ENCODE data around the gene PRKG1. TPM values are rescaled to one million over a fixed set of nuclear protein-coding genes. Genes with fewer than 3 reads are reported as not detected.
A peak's percentile ranks its signal among the peaks of the same experiment; 100 is the strongest.

The PRKG1 gene
- total RNA-seq, 1 experiment from 2014 or later, result 0.21 TPM

GRCh38 chr10:52004342-52004949 is 930.2 kb downstream of the PRKG1 start:
- Mint-ChIP-seq H3K36me3 (ENCODE audit: insufficient read depth, unreplicated experiment) (no peaks in the 10 kb centered on the region), H3K27me3 (ENCODE audit: unreplicated experiment) (peaks cover 37% of the 10 kb centered on the region), H3K27ac (ENCODE audit: unreplicated experiment) (no peak overlapping the region), H3K4me3 (ENCODE audit: low read depth, unreplicated experiment) (no peak overlapping the region), H3K9me3 (ENCODE audit: low read depth, unreplicated experiment) (no peaks in the 10 kb centered on the region), H3K4me1 (ENCODE audit: low read depth, unreplicated experiment) (no peaks in the 10 kb centered on the region)
- BruUV-seq (replicated peaks), result no TSS peak
- peak; percentile 34 for TF ChIP-seq CTCF (IDR thresholded peaks at IDR 0.05; ENCODE audit: unreplicated experiment)
- CTCF ChIA-PET, result no interaction called here
- DNase-seq, result peak; percentile 6
- intact Hi-C loops (cut with micrococcal nuclease; ENCODE audit: unreplicated experiment), result loop anchor here (5.0 kb wide), 2 partner anchors 213 to 942 kb away; no protein-coding TSS in a partner anchor

- TF ChIP-seq CTCF (IDR thresholded peaks at IDR 0.05; ENCODE audit: unreplicated experiment), result no peak
- Mint-ChIP-seq H3K4me3 (ENCODE audit: low read depth, unreplicated experiment) (no peak overlapping the region), H3K27me3 (ENCODE audit: unreplicated experiment) (peaks cover 37% of the 10 kb centered on the region), H3K4me1 (ENCODE audit: low read depth, unreplicated experiment) (no peaks in the 10 kb centered on the region), H3K27ac (ENCODE audit: unreplicated experiment) (no peak overlapping the region), H3K9me3 (ENCODE audit: low read depth, unreplicated experiment) (no peaks in the 10 kb centered on the region), H3K36me3 (ENCODE audit: insufficient read depth, unreplicated experiment) (no peaks in the 10 kb centered on the region)
- BruUV-seq (replicated peaks), result no TSS peak
- intact Hi-C loops (cut with micrococcal nuclease; ENCODE audit: unreplicated experiment), result no loop called here
- CTCF ChIA-PET, result no interaction called here
- DNase-seq, result no peak
Observed at GRCh38 chr10:52007091-52007490, 932.8 kb downstream of the PRKG1 start.

- Mint-ChIP-seq H3K27ac (ENCODE audit: unreplicated experiment) (no peak overlapping the region), H3K4me3 (ENCODE audit: low read depth, unreplicated experiment) (no peak overlapping the region), H3K36me3 (ENCODE audit: insufficient read depth, unreplicated experiment) (no peaks in the 10 kb centered on the region), H3K27me3 (ENCODE audit: unreplicated experiment) (peaks cover 30% of the 10 kb centered on the region), H3K4me1 (ENCODE audit: low read depth, unreplicated experiment) (no peaks in the 10 kb centered on the region), H3K9me3 (ENCODE audit: low read depth, unreplicated experiment) (no peaks in the 10 kb centered on the region)
- no TSS peak for BruUV-seq (replicated peaks)
- intact Hi-C loops (cut with micrococcal nuclease; ENCODE audit: unreplicated experiment), result no loop called here
- CTCF ChIA-PET, result no interaction called here
- no peak for TF ChIP-seq CTCF (IDR thresholded peaks at IDR 0.05; ENCODE audit: unreplicated experiment)
- no peak for DNase-seq
Observed at GRCh38 chr10:52011118-52011517, 936.8 kb downstream of the PRKG1 start.

DNA sequence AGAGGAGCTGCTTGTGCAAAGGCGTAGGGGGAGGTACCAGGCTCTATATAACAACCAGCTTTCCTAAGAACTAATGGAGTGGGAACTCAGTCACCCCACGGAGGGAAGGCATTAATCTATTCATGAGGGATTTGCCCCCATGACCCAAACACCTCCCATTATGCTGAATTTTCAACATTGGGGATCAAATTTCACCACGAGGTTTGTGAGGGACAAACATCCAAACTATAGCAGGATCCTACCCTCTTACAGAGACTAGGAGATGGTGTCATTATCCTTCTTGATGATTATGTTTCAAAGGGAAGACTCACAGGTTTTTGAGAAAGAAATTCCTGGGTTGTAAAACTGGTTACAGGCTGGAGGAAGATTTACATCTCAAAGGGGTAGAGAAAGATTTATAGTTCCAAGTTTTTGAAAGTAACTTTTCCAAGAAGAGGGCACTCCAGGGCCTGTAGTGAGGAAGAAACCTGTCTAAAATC is 944.8 kb downstream of the PRKG1 start:
- intact Hi-C loops (cut with micrococcal nuclease; ENCODE audit: unreplicated experiment), result no loop called here
- DNase-seq, result no peak
- Mint-ChIP-seq H3K9me3 (ENCODE audit: low read depth, unreplicated experiment) (no peaks in the 10 kb centered on the region), H3K4me3 (ENCODE audit: low read depth, unreplicated experiment) (no peak overlapping the region), H3K36me3 (ENCODE audit: insufficient read depth, unreplicated experiment) (no peaks in the 10 kb centered on the region), H3K27ac (ENCODE audit: unreplicated experiment) (no peak overlapping the region), H3K27me3 (ENCODE audit: unreplicated experiment) (peaks cover 25% of the 10 kb centered on the region), H3K4me1 (ENCODE audit: low read depth, unreplicated experiment) (no peaks in the 10 kb centered on the region)
- CTCF ChIA-PET, result no interaction called here
- TF ChIP-seq CTCF (IDR thresholded peaks at IDR 0.05; ENCODE audit: unreplicated experiment), result no peak
- no TSS peak for BruUV-seq (replicated peaks)
